ENCODE results near the gene OBSCN.
"Not testable (repeated sequence)": the region's sequence is repeated elsewhere in the genome, so short reads cannot be mapped to it uniquely, and the experiment has no call there.

The OBSCN gene

GRCh38 chr1:228225165-228225710, 17.4 kb downstream of the OBSCN start:
- in situ Hi-C loops (cut with MboI; ENCODE audit: low sequenced_read_pairs), result no loop called here

- in situ Hi-C loops (cut with MboI; ENCODE audit: low sequenced_read_pairs), result no loop called here
Measured at GRCh38 chr1:228225740-228226139, 17.9 kb downstream of the OBSCN start.

- in situ Hi-C loops (cut with MboI; ENCODE audit: low sequenced_read_pairs), result no loop called here
Measured at GRCh38 chr1:228226141-228226874, 18.5 kb downstream of the OBSCN start.

GRCh38 chr1:228226956-228227791, 19.3 kb downstream of the OBSCN start:
- in situ Hi-C loops (cut with MboI; ENCODE audit: low sequenced_read_pairs), result no loop called here

GRCh38 chr1:228228147-228228546, 20.3 kb downstream of the OBSCN start:
- in situ Hi-C loops (cut with MboI; ENCODE audit: low sequenced_read_pairs), result not testable (repeated sequence)

GRCh38 chr1:228228601-228229074, 20.8 kb downstream of the OBSCN start:
- in situ Hi-C loops (cut with MboI; ENCODE audit: low sequenced_read_pairs), result no loop called here

- in situ Hi-C loops (cut with MboI; ENCODE audit: low sequenced_read_pairs), result no loop called here
Measured at GRCh38 chr1:228231189-228231588, 23.3 kb downstream of the OBSCN start.

- in situ Hi-C loops (cut with MboI; ENCODE audit: low sequenced_read_pairs), result no loop called here
Measured at GRCh38 chr1:228233136-228233535, 25.3 kb downstream of the OBSCN start.

GRCh38 chr1:228234921-228235320, 27.1 kb downstream of the OBSCN start:
- in situ Hi-C loops (cut with MboI; ENCODE audit: low sequenced_read_pairs), result no loop called here

GRCh38 chr1:228236744-228237143, 28.9 kb downstream of the OBSCN start:
- in situ Hi-C loops (cut with MboI; ENCODE audit: low sequenced_read_pairs), result no loop called here

GRCh38 chr1:228238007-228238406, 30.2 kb downstream of the OBSCN start:
- in situ Hi-C loops (cut with MboI; ENCODE audit: low sequenced_read_pairs), result no loop called here

- in situ Hi-C loops (cut with MboI; ENCODE audit: low sequenced_read_pairs), result no loop called here
Measured at GRCh38 chr1:228238461-228238860, 30.6 kb downstream of the OBSCN start.

GRCh38 chr1:228240411-228241240, 32.8 kb downstream of the OBSCN start:
- in situ Hi-C loops (cut with MboI; ENCODE audit: low sequenced_read_pairs), result no loop called here

GRCh38 chr1:228241259-228241658, 33.4 kb downstream of the OBSCN start:
- in situ Hi-C loops (cut with MboI; ENCODE audit: low sequenced_read_pairs), result no loop called here

GRCh38 chr1:228242409-228242808, 34.6 kb downstream of the OBSCN start:
- in situ Hi-C loops (cut with MboI; ENCODE audit: low sequenced_read_pairs), result no loop called here

- in situ Hi-C loops (cut with MboI; ENCODE audit: low sequenced_read_pairs), result no loop called here
Measured at GRCh38 chr1:228243093-228243492, 35.2 kb downstream of the OBSCN start.

- in situ Hi-C loops (cut with MboI; ENCODE audit: low sequenced_read_pairs), result not testable (repeated sequence)
Measured at GRCh38 chr1:228243989-228244388, 36.1 kb downstream of the OBSCN start.

GRCh38 chr1:228245111-228245510, 37.3 kb downstream of the OBSCN start:
- in situ Hi-C loops (cut with MboI; ENCODE audit: low sequenced_read_pairs), result no loop called here

GRCh38 chr1:228246216-228246900, 38.5 kb downstream of the OBSCN start:
- in situ Hi-C loops (cut with MboI; ENCODE audit: low sequenced_read_pairs), result no loop called here
